ENCODE results near the gene COL5A1. TPM values are rescaled to one million over a fixed set of nuclear protein-coding genes. Genes with fewer than 3 reads are reported as not detected.

Gene COL5A1
- total RNA-seq, 5 donors from 2014 or later (not counting 1 experiment from before 2014, with no cell fraction given) = 0.18 to 2.3 (median 1.7) TPM

DNA sequence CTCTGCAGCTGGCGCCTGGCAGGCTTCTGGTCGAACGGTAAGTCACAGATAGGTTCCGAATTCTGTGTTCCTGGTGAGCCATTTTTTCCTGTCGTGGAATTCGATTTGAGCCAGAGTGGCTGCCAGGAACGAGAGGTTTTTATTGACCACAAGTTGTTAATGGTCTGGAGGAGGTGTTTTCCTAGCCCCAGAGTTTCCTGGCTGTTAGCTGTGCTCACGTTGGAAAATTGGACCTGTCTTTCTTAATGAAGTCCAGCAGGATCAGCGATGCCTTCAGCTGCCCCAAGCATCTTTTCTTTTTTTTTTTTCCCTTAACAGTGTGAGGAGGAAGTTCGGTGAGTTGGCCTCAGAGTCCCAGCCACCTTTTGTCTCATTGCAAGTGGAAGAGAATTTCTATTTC lies 62.9 kb downstream of the COL5A1 start:
- ATAC-seq (replicated peaks in 1 of 4) (no peak), DNase-seq (no peak)
- peaks cover 0 to 7% of the 10 kb centered on the region in 2 donors for H3K27me3 Mint-ChIP-seq
- H3K27me3 ChIP-seq (replicated peaks in 1 of 2; ENCODE audit: control insufficient read depth in 2 of 2, extremely low read depth in 1 of 2, insufficient read depth in 2 of 2, low read length in 1 of 2) = peaks cover 0 to 19% of the 10 kb centered on the region in 2 experiments
- 44% methylated on average over 7 of the region's 10 CpGs for WGBS (ENCODE audit: insufficient coverage)
- H3K9me3 ChIP-seq = no peaks in the 10 kb centered on the region
- no peaks in the 10 kb centered on the region for H3K36me3 ChIP-seq (ENCODE audit: control insufficient read depth in 2 of 2, extremely low read depth in 1 of 2, insufficient read depth in 1 of 2, low read length in 1 of 2)
- H3K4me3 ChIP-seq (ENCODE audit: control insufficient read depth in 1 of 2, extremely low read depth in 1 of 2, low read length in 1 of 2) = no peak overlapping the region
- H3K27ac Mint-ChIP-seq = no peak overlapping the region
- POLR2A ChIA-PET = no interaction called here
- no peaks in the 10 kb centered on the region for H3K4me1 ChIP-seq (ENCODE audit: control insufficient read depth in 1 of 2, extremely low read depth in 1 of 2, insufficient read depth in 2 of 2, low read length in 2 of 2)
- no peaks in the 10 kb centered on the region for H3K36me3 Mint-ChIP-seq
- no peaks in the 10 kb centered on the region for H3K4me1 Mint-ChIP-seq
- H3K27ac ChIP-seq (ENCODE audit: low read length) = no peak overlapping the region
- CTCF ChIA-PET = no interaction called here
- no peak overlapping the region for H3K4me3 Mint-ChIP-seq
- no peaks in the 10 kb centered on the region for H3K9me3 Mint-ChIP-seq

- Mint-ChIP-seq H3K4me3 (no peak overlapping the region), H3K27me3 (peaks cover 0 to 7% of the 10 kb centered on the region in 2 donors), H3K36me3 (no peaks in the 10 kb centered on the region), H3K4me1 (no peaks in the 10 kb centered on the region), H3K9me3 (no peaks in the 10 kb centered on the region), H3K27ac (no peak overlapping the region)
- DNase-seq (no peak), ATAC-seq (replicated peaks in 1 of 4) (no peak)
- H3K36me3 ChIP-seq (ENCODE audit: control insufficient read depth in 2 of 2, extremely low read depth in 1 of 2, insufficient read depth in 1 of 2, low read length in 1 of 2) = no peaks in the 10 kb centered on the region
- no peaks in the 10 kb centered on the region for H3K4me1 ChIP-seq (ENCODE audit: control insufficient read depth in 1 of 2, extremely low read depth in 1 of 2, insufficient read depth in 2 of 2, low read length in 2 of 2)
- ChIA-PET POLR2A (no interaction called here), CTCF (no interaction called here)
- no peak overlapping the region for H3K4me3 ChIP-seq (ENCODE audit: control insufficient read depth in 1 of 2, extremely low read depth in 1 of 2, low read length in 1 of 2)
- H3K9me3 ChIP-seq = no peaks in the 10 kb centered on the region
- H3K27ac ChIP-seq (ENCODE audit: low read length) = no peak overlapping the region
- peaks cover 0 to 17% of the 10 kb centered on the region in 2 experiments for H3K27me3 ChIP-seq (replicated peaks in 1 of 2; ENCODE audit: control insufficient read depth in 2 of 2, extremely low read depth in 1 of 2, insufficient read depth in 2 of 2, low read length in 1 of 2)
- WGBS (ENCODE audit: insufficient coverage) = 83% methylated on average over 8 of the region's 9 CpGs
Observed at GRCh38 chr9:134705786-134706185, 64.2 kb downstream of the COL5A1 start.

DNA sequence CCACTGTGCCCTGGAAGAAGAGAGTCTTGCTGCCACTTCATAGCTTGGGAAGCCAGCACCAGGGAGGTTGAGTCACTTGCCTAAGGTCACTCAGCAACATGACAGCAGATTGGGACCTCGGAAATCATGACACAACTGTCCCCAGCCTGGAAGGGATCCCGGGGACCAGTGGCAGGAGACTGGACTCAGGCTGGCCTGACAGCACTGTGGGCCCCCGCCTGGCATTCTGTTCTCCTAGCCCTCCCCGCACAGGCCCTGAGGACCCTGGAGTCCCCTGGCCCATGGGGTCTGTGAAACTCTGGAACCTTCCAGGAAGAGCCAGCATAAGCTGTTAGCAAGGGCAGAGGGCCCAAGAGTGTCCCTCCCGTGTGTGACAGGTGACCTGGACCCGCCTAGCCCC lies 64.9 kb downstream of the COL5A1 start:
- H3K4me3 ChIP-seq (ENCODE audit: control insufficient read depth in 1 of 2, extremely low read depth in 1 of 2, low read length in 1 of 2) = no peak overlapping the region
- no peaks in the 10 kb centered on the region for H3K36me3 ChIP-seq (ENCODE audit: control insufficient read depth in 2 of 2, extremely low read depth in 1 of 2, insufficient read depth in 1 of 2, low read length in 1 of 2)
- Mint-ChIP-seq H3K4me1 (no peaks in the 10 kb centered on the region), H3K36me3 (no peaks in the 10 kb centered on the region), H3K4me3 (no peak overlapping the region), H3K27ac (no peak overlapping the region), H3K9me3 (no peaks in the 10 kb centered on the region), H3K27me3 (peaks cover 0 to 7% of the 10 kb centered on the region in 2 donors)
- H3K9me3 ChIP-seq = no peaks in the 10 kb centered on the region
- DNase-seq = no peak
- ChIA-PET CTCF (no interaction called here), POLR2A (no interaction called here)
- peaks cover 0 to 16% of the 10 kb centered on the region in 2 experiments for H3K27me3 ChIP-seq (replicated peaks in 1 of 2; ENCODE audit: control insufficient read depth in 2 of 2, extremely low read depth in 1 of 2, insufficient read depth in 2 of 2, low read length in 1 of 2)
- 83% methylated on average over 6 of the region's 6 CpGs for WGBS (ENCODE audit: insufficient coverage)
- H3K27ac ChIP-seq (ENCODE audit: low read length) = no peak overlapping the region
- peaks cover 0 to 4% of the 10 kb centered on the region in 2 experiments for H3K4me1 ChIP-seq (ENCODE audit: control insufficient read depth in 1 of 2, extremely low read depth in 1 of 2, insufficient read depth in 2 of 2, low read length in 2 of 2)
- no peak for ATAC-seq (replicated peaks in 1 of 4)

- H3K27ac ChIP-seq (ENCODE audit: low read length) = no peak overlapping the region
- H3K27me3 ChIP-seq (replicated peaks in 1 of 2; ENCODE audit: control insufficient read depth in 2 of 2, extremely low read depth in 1 of 2, insufficient read depth in 2 of 2, low read length in 1 of 2) = peaks cover 0 to 16% of the 10 kb centered on the region in 2 experiments
- H3K4me3 Mint-ChIP-seq = no peak overlapping the region
- no peaks in the 10 kb centered on the region for H3K9me3 ChIP-seq
- H3K9me3 Mint-ChIP-seq = no peaks in the 10 kb centered on the region
- no peak overlapping the region for H3K4me3 ChIP-seq (ENCODE audit: control insufficient read depth in 1 of 2, extremely low read depth in 1 of 2, low read length in 1 of 2)
- ATAC-seq (replicated peaks in 1 of 4) = no peak
- no peaks in the 10 kb centered on the region for H3K36me3 Mint-ChIP-seq
- no peak overlapping the region for H3K27ac Mint-ChIP-seq
- DNase-seq = no peak
- WGBS (ENCODE audit: insufficient coverage) = 72% methylated on average over 13 of the region's 19 CpGs
- no peaks in the 10 kb centered on the region for H3K4me1 Mint-ChIP-seq
- POLR2A ChIA-PET = no interaction called here
- peaks cover 0 to 6% of the 10 kb centered on the region in 2 experiments for H3K4me1 ChIP-seq (ENCODE audit: control insufficient read depth in 1 of 2, extremely low read depth in 1 of 2, insufficient read depth in 2 of 2, low read length in 2 of 2)
- CTCF ChIA-PET = no interaction called here
- peaks cover 0 to 7% of the 10 kb centered on the region in 2 donors for H3K27me3 Mint-ChIP-seq
- no peaks in the 10 kb centered on the region for H3K36me3 ChIP-seq (ENCODE audit: control insufficient read depth in 2 of 2, extremely low read depth in 1 of 2, insufficient read depth in 1 of 2, low read length in 1 of 2)
Observed at GRCh38 chr9:134707031-134707680, 65.6 kb downstream of the COL5A1 start.

- ATAC-seq (replicated peaks in 1 of 4) = no peak
- ChIA-PET CTCF (no interaction called here), POLR2A (no interaction called here)
- Mint-ChIP-seq H3K4me3 (no peak overlapping the region), H3K4me1 (no peaks in the 10 kb centered on the region), H3K36me3 (no peaks in the 10 kb centered on the region), H3K27ac (no peak overlapping the region), H3K9me3 (no peaks in the 10 kb centered on the region), H3K27me3 (peaks cover 0 to 7% of the 10 kb centered on the region in 2 donors)
- Histone ChIP-seq H3K9me3 (no peaks in the 10 kb centered on the region), H3K4me3 (ENCODE audit: control insufficient read depth in 1 of 2, extremely low read depth in 1 of 2, low read length in 1 of 2) (no peak overlapping the region), H3K4me1 (ENCODE audit: control insufficient read depth in 1 of 2, extremely low read depth in 1 of 2, insufficient read depth in 2 of 2, low read length in 2 of 2) (peaks cover 0 to 10% of the 10 kb centered on the region in 2 experiments), H3K27ac (ENCODE audit: low read length) (no peak overlapping the region), H3K27me3 (replicated peaks in 1 of 2; ENCODE audit: control insufficient read depth in 2 of 2, extremely low read depth in 1 of 2, insufficient read depth in 2 of 2, low read length in 1 of 2) (peaks cover 0 to 16% of the 10 kb centered on the region in 2 experiments), H3K36me3 (ENCODE audit: control insufficient read depth in 2 of 2, extremely low read depth in 1 of 2, insufficient read depth in 1 of 2, low read length in 1 of 2) (no peaks in the 10 kb centered on the region)
- 89% methylated on average over 32 of the region's 32 CpGs for WGBS (ENCODE audit: insufficient coverage)
- DNase-seq = no peak
Observed at GRCh38 chr9:134707731-134708671, 66.4 kb downstream of the COL5A1 start.

GRCh38 chr9:134708672-134709038 lies 67.1 kb downstream of the COL5A1 start:
- no peak overlapping the region for H3K4me3 Mint-ChIP-seq

More at GRCh38 chr9:134708672-134709038, 67.1 kb downstream of the COL5A1 start:
- no peak overlapping the region for H3K27ac ChIP-seq (ENCODE audit: low read length)
- peaks cover 0 to 10% of the 10 kb centered on the region in 2 experiments for H3K4me1 ChIP-seq (ENCODE audit: control insufficient read depth in 1 of 2, extremely low read depth in 1 of 2, insufficient read depth in 2 of 2, low read length in 2 of 2)
- DNase-seq (no peak), ATAC-seq (replicated peaks in 1 of 4) (no peak)
- ChIA-PET CTCF (no interaction called here), POLR2A (no interaction called here)
- no peaks in the 10 kb centered on the region for H3K36me3 ChIP-seq (ENCODE audit: control insufficient read depth in 2 of 2, extremely low read depth in 1 of 2, insufficient read depth in 1 of 2, low read length in 1 of 2)
- Mint-ChIP-seq H3K4me1 (no peaks in the 10 kb centered on the region), H3K36me3 (no peaks in the 10 kb centered on the region), H3K27ac (peak overlapping the region in 1 of 2 donors; percentile 16), H3K27me3 (peaks cover 0 to 7% of the 10 kb centered on the region in 2 donors), H3K9me3 (no peaks in the 10 kb centered on the region)
- 86% methylated on average over 7 of the region's 11 CpGs for WGBS (ENCODE audit: insufficient coverage)
- H3K9me3 ChIP-seq = no peaks in the 10 kb centered on the region
- H3K27me3 ChIP-seq (replicated peaks in 1 of 2; ENCODE audit: control insufficient read depth in 2 of 2, extremely low read depth in 1 of 2, insufficient read depth in 2 of 2, low read length in 1 of 2) = peaks cover 0 to 16% of the 10 kb centered on the region in 2 experiments
- H3K4me3 ChIP-seq (ENCODE audit: control insufficient read depth in 1 of 2, extremely low read depth in 1 of 2, low read length in 1 of 2) = no peak overlapping the region

Measured in T-cell (primary cell).